ENCODE data around the gene SOCS7. TPM values are rescaled to one million over a fixed set of nuclear protein-coding genes. Genes with fewer than 3 reads are reported as not detected.

The SOCS7 gene
- total RNA-seq, 4 donors from 2014 or later, result 3.0 to 20.1 (median 15.2) TPM

GRCh38 chr17:38349097-38349730 lies 2.4 kb upstream of the SOCS7 start:
- peaks cover 2 to 19% (median 13%) of the 10 kb centered on the region in 4 donors for H3K4me1 ChIP-seq
- intact Hi-C loops (cut with DNase I; ENCODE audit: low total_unique reads), result loop anchor here (2.0 kb wide), 1 partner anchor 66 kb away; no protein-coding TSS in a partner anchor
- no peak overlapping the region for H3K4me3 ChIP-seq
- H3K27ac ChIP-seq, result peak overlapping the region in 1 of 4 donors; percentile 48
- in situ Hi-C loops (cut with MboI; ENCODE audit: low pct_ligation_motif_present in 1 of 4, low pct_unique_long_range_greater_than_20kb in 1 of 4, low sequenced_read_pairs in 3 of 4), result loop anchor here in 3 of 4 donors (5.0 to 10.0 kb wide), 2 partner anchors 63 to 66 kb away; no protein-coding TSS in a partner anchor
- no peaks in the 10 kb centered on the region for H3K9me3 ChIP-seq
- H3K36me3 ChIP-seq, result no peaks in the 10 kb centered on the region
- peak; percentile 90 for DNase-seq
- TF ChIP-seq POLR2AphosphoS5 (IDR thresholded peaks at IDR 0.05), result no peak
- peak; percentile 82 to 90 (median 87) for TF ChIP-seq CTCF (IDR thresholded peaks at IDR 0.05)
- WGBS, 2 donors (ENCODE audit: low coverage in 1 of 2), result 14 to 17% methylated on average over 1 to 8 of the region's 8 CpGs
- H3K27me3 ChIP-seq, result no peaks in the 10 kb centered on the region

GRCh38 chr17:38350035-38350434 lies 1.6 kb upstream of the SOCS7 start:
- 92 to 94% methylated on average over 2 of the region's 2 CpGs for WGBS, 2 donors (ENCODE audit: low coverage in 1 of 2)
- DNase-seq, result no peak
- Histone ChIP-seq H3K4me1 (peaks cover 2 to 27% (median 19%) of the 10 kb centered on the region in 4 donors), H3K27ac (no peak overlapping the region), H3K27me3 (no peaks in the 10 kb centered on the region), H3K4me3 (no peak overlapping the region), H3K36me3 (no peaks in the 10 kb centered on the region), H3K9me3 (no peaks in the 10 kb centered on the region)
- intact Hi-C loops (cut with DNase I; ENCODE audit: low total_unique reads) (no loop called here), in situ Hi-C loops (cut with MboI; ENCODE audit: low pct_ligation_motif_present in 1 of 4, low pct_unique_long_range_greater_than_20kb in 1 of 4, low sequenced_read_pairs in 3 of 4) (loop anchor here in 1 of 4 donors (5.0 kb wide), 1 partner anchor 62 kb away; no protein-coding TSS in a partner anchor)
- no peak for TF ChIP-seq CTCF (IDR thresholded peaks at IDR 0.05)

- in situ Hi-C loops (cut with MboI; ENCODE audit: low pct_ligation_motif_present in 1 of 4, low pct_unique_long_range_greater_than_20kb in 1 of 4, low sequenced_read_pairs in 3 of 4), result loop anchor here in 1 of 4 donors (5.0 kb wide), 1 partner anchor 60 kb away; no protein-coding TSS in a partner anchor
- peak; percentile 31 for DNase-seq
- Histone ChIP-seq H3K4me1 (peaks cover 4 to 38% (median 29%) of the 10 kb centered on the region in 4 donors), H3K4me3 (peak overlapping the region; percentile 92 to 99 (median 94)), H3K27me3 (no peaks in the 10 kb centered on the region), H3K36me3 (no peaks in the 10 kb centered on the region), H3K27ac (peak overlapping the region; percentile 90 to 94 (median 94)), H3K9me3 (no peaks in the 10 kb centered on the region)
- intact Hi-C loops (cut with DNase I; ENCODE audit: low total_unique reads), result no loop called here
- WGBS, 2 donors (ENCODE audit: low coverage in 1 of 2), result 0 to 2% methylated on average over 7 to 36 of the region's 72 CpGs
- TF ChIP-seq POLR2A (IDR thresholded peaks at IDR 0.05), result no peak
- no peak for TF ChIP-seq POLR2AphosphoS5 (IDR thresholded peaks at IDR 0.05)
- TF ChIP-seq EP300 (IDR thresholded peaks at IDR 0.05; ENCODE audit: low read depth), result no peak
- TF ChIP-seq CTCF (IDR thresholded peaks at IDR 0.05), result no peak
These were observed 821 bp downstream of the SOCS7 start for GRCh38 chr17:38352245-38353085.

- Histone ChIP-seq H3K4me3 (peak overlapping the region; percentile 92 to 99 (median 94)), H3K27ac (peak overlapping the region; percentile 90 to 94 (median 94)), H3K9me3 (no peaks in the 10 kb centered on the region), H3K4me1 (peaks cover 9 to 45% (median 36%) of the 10 kb centered on the region in 4 donors), H3K27me3 (no peaks in the 10 kb centered on the region), H3K36me3 (no peaks in the 10 kb centered on the region)
- in situ Hi-C loops (cut with MboI; ENCODE audit: low pct_ligation_motif_present in 1 of 4, low pct_unique_long_range_greater_than_20kb in 1 of 4, low sequenced_read_pairs in 3 of 4), result loop anchor here in 1 of 4 donors (5.0 kb wide), 1 partner anchor 59 kb away; no protein-coding TSS in a partner anchor
- no peak for DNase-seq
- 19% methylated on average over 8 of the region's 8 CpGs for WGBS, 2 donors (ENCODE audit: low coverage in 1 of 2)
- intact Hi-C loops (cut with DNase I; ENCODE audit: low total_unique reads), result no loop called here
- TF ChIP-seq CTCF (IDR thresholded peaks at IDR 0.05) (no peak), EP300 (IDR thresholded peaks at IDR 0.05; ENCODE audit: low read depth) (no peak), POLR2A (IDR thresholded peaks at IDR 0.05) (no peak), POLR2AphosphoS5 (IDR thresholded peaks at IDR 0.05) (no peak)
These were observed 1.5 kb downstream of the SOCS7 start for GRCh38 chr17:38353086-38353604.

Data from transverse colon (tissue), 4 donors.